ENCODE measurements around the gene DAGLB.
"Not testable (repeated sequence)": the region's sequence is repeated elsewhere in the genome, so short reads cannot be mapped to it uniquely, and the experiment has no call there.

DAGLB gene, protein sequence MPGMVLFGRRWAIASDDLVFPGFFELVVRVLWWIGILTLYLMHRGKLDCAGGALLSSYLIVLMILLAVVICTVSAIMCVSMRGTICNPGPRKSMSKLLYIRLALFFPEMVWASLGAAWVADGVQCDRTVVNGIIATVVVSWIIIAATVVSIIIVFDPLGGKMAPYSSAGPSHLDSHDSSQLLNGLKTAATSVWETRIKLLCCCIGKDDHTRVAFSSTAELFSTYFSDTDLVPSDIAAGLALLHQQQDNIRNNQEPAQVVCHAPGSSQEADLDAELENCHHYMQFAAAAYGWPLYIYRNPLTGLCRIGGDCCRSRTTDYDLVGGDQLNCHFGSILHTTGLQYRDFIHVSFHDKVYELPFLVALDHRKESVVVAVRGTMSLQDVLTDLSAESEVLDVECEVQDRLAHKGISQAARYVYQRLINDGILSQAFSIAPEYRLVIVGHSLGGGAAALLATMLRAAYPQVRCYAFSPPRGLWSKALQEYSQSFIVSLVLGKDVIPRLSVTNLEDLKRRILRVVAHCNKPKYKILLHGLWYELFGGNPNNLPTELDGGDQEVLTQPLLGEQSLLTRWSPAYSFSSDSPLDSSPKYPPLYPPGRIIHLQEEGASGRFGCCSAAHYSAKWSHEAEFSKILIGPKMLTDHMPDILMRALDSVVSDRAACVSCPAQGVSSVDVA

DNA sequence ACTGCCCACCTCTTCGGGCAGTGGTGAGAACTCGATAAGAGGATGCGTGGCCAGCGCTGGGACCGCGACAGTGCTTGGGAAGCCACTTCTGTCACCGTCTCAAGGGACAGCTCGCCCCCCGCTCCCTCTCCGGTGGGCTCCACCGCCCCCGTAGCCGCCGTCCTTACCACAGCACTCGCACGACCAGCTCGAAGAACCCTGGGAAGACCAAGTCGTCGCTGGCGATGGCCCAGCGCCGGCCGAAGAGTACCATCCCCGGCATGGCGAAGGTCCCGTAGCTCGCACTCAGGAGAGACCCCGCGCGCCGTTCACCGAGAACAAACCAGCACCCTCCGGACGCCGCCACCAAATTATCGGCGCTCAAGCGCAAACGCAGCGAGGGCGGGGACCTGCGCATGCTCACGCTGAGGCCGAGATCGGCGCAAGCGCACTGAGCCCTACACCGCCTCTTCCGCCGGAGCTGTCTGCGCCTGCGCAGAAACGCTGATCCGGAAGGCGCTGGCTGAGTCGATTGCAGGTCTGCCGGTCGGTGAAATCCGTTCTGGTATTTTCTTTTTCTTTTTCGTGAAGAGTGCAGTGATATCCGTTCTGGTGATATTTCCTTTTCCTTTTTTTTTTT lies at the start of gene DAGLB:
DAGLB (minus strand) TSS at position 374 of the 619 bp plus-strand sequence; CDS start at position 262, 112 bp downstream.
- DNase-seq = peak; percentile 82

DNA sequence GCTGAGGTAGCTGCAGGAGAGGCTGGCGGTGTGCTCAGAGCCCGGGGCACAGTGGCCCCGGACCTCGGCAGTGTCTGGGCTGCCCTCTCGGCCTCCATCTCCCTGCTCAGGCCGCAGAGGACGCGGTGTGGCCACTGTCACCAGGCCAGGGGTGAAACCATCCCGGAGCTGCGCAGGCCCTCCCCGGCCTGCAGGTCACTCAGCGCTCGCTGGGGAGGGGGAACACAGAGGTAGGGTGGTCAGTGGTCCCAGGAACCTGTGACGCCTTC lies 49.8 kb upstream of the DAGLB start:
- no peak for DNase-seq

DNA sequence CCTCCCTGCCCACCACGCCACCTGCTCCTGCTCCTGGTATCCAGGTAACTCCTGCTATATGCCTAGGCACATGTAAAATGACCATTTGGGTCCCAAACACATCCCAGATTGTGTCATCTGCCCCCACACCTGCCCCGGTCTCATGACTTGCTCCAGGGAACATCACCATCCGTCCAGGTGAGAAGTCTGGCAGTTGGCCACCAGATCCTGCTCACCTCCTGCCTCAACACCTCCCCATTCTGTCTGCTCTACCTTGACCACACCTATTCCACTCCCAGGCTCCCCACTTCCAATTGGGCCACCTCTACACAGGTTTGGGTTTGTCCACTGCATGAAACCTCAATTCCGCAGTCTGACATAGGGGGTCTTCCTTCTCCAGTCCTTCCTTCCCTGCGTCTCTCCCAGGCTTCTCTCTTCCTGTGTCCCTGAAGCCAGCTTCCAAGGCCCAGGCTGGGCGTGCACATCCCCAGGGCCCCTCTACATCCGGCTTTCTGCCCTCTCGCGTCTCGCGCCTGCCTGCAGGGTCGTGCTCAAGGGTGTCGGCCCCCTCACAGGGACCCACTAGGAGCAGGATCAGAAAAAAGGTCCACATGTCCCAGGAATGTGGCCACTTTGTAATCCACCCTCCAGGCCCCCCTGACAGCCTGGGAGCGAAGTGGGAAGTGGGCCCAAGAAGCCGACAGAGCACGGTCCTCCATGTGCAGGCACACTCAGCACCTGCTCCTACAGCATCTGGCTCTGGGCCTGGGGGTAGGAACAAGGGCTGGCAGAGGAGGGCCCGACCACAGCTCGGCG lies 49.3 kb upstream of the DAGLB start:
- no peak for DNase-seq

DNA sequence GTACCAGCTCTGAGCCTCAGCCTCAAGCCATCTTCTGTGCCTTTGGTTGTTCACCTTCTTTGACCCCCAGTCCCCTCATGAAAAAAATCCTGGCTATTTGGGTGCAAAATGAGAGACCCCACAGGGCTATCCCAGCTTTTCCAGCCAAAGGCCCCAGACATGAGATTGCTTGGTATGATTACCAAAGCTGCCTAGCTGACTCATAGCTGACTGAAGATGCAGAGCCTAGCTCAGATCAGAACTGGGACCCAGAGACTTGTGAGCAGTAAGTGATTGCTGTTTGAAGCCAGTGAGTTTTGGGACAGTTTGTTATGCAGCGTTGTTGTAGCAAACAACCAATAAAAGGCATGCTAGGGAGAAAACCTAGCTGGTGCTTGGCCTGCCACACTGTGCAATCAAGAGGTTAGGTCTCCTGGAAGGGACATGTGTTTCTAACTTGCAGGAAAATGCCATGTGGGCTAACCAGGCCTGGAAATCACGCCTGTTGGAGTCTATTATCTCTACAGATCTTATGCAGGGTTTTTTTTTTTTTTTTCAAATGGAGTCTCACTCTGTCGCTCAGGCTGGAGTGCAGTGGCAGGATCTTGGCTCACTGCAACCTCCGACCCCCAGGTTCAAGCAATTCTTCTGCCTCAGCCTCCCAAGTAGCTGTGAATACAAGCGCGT lies 48.0 kb upstream of the DAGLB start:
- no peak for DNase-seq

DNA sequence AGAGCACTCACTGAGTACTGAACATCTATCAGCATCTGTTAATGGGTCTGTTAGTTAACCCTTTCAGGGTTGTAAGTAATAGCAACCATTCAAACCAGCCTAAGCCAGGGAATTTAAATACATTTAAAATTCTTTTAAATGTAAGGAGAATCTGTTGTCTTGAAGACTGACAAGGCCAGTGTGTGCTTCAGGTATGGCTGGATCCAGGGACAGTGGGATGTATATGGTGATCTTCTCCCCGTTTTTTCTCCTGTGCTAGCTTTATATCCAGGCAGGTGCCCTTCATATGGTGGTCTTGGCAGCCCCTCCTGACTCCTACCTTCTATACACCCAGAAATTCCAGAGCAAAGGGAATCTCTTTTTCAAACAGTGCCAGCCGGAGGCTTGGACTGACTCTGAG lies 46.6 kb upstream of the DAGLB start:
- no peak for DNase-seq

DNA sequence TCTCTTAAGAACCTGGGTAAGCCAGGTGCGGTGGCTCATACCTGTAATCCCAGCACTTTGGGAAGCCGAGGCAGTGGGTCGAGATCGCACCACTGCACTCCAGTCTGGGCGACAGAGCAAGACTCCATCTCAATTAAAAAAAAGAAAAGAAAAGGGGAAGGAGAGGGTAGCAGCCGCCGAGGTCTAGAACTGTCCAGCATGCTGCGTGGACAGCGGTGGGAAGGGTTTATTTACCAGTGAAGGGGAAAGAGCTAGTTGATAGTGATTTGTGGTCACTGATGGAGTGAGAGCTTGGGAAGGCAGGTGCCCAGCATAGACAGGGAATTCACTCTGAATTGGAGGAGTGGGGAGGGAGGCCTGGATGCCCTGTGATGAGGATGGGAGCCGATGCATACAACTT lies 43.4 kb upstream of the DAGLB start:
- DNase-seq = no peak

DNA sequence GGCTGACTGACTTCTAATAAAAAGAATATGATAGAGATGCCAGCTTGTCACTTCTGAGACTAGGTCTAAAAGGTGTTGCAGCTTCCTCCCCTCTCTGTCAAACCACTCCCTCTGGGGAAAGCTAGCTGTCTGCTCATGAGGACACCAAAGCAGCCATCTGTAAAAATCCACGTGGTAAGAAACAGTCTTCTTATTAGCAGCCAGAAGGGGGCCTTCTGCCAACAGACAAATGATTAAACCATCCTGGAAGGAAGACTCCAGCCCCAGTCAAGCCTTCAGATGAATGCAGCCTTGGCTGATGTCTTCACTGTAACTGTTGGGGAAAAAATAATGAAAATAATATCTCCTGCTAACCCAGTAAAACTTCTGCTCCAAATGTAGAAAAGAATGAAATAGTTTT lies 41.9 kb upstream of the DAGLB start:
- no peak for DNase-seq

DNA sequence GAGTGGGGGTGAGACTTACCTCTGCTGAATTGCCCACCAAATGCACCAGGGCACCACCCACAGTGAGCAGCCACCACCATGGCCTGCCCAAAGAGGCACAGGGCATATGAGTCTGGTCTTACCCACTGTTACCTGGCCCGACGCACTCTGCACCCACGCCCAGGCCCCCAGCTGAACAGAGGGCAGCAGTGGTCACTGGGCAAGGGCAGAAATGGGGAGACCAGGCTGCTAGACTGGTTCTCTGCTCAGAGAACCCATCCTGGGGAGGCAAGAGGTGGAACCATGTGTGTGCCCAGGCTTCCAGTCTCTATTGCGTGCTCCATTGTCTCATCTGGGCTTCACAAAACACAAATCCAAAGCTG lies 39.4 kb upstream of the DAGLB start:
- DNase-seq = no peak

DNA sequence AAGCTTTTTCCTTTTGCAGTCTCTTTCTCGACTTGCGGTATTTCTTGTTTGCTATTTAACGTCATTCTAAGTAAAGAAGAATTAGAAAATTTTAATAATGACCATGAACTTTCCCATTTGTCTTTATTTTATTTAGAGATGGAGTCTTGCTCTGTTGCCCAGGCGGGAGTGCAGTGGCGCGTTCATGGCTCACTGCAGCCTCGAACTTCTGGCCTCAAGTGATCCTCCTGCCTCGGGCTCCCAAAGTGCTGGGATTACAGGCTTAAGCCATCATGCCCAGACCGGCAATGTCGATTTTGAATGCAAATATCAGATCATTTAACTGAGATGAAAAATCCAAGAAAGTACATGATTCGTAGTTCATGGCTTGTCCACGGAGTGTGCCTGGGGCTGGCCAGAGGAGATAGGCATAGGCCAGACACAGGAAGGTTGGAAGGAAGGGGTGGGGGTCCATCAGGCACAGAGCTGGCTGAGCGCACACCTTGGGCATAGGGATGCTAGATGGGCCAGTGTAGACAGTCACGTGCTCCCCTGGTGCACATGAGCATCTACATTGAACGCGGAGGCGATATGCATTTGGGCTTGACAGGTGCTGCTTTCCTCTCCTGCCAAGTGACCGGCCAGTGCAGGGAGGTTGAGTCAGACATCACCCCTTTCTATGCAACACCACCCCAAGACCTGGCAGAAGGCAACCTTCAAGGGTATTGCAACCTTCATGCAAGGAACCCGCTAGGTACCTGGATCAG lies 38.9 kb upstream of the DAGLB start:
- DNase-seq = no peak

DNA sequence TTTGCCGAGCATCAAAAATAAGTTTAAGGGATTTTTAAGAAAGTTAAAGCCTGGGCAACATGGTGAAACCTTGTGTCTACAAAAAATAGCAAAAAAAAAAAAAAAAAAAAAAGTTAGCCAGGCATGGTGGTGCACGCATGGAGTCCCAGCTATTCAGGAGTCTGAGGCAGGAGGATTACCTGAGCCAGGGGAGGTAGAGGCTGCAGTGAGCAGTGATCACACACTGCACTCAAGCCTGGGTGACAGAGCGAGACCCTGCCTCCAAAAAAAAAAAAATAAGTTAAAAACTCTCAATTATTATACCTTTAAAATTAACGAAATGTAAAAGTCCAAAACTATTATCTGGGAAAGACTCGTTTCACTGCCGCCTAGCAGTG lies 35.0 kb upstream of the DAGLB start:
- DNase-seq = no peak

DNA sequence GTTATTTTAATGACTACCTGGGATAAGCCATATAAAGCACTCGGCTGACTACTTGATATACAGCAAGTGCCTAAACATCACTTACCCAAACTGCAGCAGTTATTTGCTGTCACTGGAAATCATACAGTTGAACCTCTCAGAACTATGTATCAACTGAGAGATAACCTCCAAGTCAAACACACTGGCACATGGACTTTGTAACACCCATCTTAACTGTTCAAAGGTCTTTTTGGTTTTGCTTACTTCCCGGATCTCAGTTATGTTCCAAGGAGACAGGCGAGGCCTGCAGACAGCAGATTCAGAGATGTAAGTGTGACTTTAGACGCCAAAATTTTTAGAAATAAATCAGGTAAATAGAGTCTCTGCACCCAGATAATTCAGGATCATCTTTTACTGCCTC lies 34.6 kb upstream of the DAGLB start:
- DNase-seq = no peak

DNA sequence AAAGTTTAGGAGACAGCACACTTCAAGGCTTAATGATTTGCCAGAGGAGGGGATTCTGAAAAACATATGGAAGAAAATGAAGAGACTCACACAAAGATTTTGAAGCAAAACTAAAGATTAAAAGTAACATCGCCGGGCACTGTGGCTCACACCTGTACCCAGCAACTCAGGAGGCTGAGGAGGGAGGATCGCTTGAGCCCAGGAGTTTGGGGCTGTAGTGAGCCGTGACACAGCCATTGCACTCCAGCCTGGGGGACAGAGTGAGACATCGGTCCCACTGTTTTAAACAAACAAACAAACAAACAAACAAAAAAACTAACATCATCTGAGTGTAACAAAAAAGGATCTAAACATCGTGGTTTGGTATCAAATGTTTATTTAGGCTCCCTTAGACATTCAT lies 33.7 kb upstream of the DAGLB start:
- no peak for DNase-seq

DNA sequence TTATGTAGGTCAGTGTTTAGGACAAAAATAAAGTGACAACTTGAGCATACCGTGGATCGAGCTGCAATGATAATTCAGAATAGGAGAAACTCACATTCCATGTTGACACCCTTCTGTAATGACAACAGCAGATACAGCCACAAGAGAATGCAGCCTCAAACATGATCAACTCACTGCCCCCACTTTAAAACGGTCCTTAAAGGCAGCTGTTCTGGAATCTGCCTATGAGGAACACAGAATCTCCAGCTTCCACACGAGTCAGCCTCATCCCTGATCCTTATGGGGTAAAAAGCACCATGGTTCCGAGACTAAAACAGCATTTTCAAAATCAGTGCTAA lies 32.5 kb upstream of the DAGLB start:
- no peak for DNase-seq

DNA sequence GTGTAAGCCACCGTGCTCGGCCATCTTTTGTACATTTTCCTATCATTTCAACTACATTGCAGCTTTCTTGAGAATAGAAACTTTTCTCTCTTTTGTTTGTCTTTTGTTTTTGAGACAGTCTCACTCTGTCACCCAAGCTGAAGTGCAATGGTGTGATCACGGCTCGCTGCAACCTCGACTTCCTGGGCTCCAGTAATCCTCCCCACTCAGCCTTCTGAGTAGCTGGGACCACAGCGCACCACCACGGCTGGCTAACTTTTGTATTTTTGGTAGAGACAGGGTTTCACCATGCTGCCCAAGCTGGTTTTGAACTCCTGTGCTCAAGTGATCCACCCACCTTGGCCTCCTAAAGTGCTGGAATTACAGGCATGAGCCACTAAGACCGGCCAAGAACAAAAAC lies 31.3 kb upstream of the DAGLB start:
- DNase-seq = no peak

DNA sequence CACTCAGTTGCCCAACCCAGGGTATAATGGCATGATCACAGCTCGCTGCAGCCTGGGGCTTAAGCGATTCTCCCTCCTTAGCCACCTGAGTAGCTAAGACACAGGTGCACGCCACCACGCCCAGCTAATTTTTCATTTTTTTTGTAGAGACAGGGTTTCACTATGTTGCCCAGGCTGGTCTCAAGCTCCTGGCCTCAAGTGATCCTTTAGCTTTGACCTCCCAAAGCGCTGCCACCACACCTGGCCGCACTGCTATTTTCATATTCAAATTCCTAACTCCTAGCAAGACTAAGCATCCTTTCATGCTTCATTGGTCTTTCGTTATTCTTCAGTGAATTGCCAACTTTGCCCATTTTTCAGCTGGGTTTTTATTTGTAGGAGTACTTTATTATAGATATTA lies 30.4 kb upstream of the DAGLB start:
- no peak for DNase-seq

DNA sequence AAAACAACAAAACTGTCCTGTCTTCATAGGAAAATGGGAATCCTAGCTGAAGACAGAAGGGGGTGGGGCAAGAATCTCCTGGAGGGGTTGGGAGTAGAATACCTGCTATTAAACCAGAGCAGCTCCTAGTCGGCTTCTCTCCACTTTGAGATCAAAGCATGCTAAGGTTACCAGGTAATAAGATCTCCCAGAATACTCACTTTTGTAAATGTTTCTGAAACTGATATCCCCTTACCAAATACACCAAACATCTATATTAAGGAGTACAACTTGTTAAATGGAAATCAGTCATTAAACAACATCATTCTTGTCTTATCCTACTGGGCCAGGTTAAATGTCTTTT lies 29.5 kb upstream of the DAGLB start:
- no peak for DNase-seq

DNA sequence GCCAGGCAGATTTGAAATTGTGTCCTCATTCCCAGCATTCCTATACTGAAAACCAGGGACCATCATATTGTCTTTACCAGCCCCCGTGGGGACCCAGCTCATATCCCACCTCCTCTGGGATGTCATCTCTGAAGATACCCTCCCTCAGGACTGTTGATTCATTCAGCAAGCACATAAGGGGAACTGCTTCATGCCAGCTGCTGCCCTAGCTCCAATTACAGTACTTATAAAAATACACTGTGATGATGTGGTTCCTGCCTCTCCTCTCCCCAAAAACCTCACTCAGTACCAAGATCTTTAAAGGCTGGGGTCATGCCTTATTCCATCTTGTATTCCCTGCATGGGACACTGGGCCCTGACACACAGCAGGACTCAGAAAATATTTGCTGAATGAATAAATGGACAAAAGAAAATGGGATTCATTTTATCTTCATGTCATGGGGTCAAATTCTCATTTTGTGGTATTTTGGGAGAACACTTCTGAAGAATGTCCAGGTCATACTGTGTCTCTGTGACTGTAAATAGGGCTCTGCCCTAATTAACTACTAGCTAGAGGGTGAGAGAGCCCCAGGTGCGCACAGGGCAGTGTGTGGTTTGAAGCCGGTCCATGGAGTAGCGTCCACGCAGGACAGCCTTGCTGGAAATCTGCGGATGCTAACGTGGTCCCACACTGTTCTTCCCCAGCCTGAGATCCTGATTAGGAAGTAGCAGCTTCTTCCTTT lies 29.0 kb upstream of the DAGLB start:
- DNase-seq = no peak

DNA sequence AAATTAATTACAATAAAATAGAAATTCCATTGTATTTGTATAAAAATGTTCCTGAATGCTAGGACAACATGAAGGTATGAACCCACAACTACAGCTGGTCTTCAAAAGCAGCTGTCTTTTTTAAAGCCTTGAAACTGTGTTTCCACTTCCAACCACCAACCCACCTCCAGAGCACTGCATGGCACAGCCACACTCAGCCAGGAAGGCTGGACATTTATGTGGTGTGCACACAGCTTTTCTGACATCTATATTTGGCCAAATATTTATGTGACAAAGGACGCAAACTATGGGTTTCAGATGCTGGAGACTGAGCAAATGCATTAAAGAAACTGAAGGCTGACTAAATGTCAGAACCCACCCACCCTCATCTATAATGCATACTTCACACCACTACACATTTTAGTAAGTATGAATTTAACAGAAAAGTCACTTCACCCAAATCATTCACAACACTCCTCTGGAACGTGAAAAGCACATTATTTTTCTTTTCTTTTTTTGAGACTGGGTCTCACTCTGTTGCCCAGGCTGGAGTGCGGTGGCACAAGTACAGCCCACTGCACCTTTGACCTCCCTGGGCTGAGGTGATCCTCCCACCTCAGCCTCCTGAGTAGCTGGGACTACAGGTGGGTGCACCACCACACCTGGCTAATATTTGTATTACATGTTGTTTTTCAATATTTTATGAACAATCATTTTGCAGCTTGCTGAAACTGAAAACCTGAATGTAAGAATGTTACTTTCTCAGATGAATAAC lies 27.9 kb upstream of the DAGLB start:
- DNase-seq = no peak

DNA sequence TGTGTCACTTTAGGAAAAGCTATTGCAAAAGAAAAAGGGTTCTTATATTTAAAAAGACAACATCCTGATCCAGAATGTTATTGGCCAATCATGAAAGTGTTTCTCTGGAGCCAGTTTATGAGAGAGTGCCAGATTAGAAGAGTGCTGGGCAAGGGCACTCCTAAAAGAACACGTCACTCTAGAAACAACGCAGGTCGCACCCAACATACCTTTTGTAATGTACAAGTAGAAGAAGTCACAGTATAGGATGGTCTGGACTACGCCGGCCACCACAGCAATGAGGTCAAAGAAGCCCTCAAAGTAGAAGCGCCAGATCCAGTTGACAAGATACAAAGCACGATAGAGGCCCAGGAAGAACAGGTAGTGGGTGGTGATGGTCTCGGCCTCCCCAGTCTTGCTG lies 18.1 kb upstream of the DAGLB start:
- DNase-seq = no peak

DNA sequence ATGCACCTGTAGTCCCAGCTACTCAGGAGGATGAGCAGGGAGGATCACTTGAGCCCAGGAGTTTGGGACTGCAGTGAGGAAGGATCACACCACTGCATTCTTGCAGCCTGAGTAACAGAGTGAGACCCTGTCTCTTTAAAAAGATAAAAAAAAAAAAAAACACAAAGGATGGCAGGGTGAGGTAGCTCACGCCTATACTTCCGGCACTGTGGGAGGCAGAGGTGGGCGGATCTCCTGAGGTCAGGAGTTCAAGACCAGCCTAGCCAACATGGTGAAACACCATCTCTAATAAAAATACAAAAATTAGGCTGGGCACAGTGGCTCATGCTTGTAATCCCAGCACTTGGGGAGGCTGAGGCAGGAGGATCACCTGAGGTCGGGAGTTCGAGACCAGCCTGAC lies 15.9 kb upstream of the DAGLB start:
- not testable (repeated sequence) for DNase-seq

DNA sequence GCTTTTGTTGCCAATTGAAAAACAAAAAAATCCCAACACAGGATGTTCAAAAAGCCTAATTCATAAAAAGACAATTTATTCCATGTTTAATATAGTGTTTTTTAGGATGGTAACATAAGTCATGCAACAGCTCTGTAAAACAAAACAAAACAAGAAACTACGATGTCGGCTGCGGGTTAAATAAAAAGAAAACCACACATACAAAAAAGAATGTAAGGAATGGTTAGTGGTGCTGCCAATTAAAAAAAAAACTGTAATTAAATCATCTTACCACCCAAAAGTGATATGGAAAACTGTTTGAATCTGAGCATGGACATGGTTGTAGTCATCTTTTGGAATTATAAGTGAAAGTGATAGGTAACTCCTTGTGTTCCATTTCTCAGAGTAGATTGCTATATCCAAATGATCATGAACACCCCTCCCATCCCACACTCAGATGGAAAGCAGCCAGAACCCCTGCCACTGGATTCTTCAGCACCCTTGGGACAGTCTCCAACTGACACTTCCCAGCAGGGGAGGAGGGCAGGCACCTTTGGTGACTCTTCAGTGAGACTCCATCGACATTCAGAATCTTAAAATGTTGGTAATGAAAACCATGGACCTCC lies 14.3 kb upstream of the DAGLB start:
- DNase-seq = no peak

All from NCI-H446 treated with DMSO at 0.1 percent for 48 hours (cell line).